GM21825 (cell line): Measurements from ENCODE around the gene CYP2F1.
"Not testable (repeated sequence)": the region's sequence is repeated elsewhere in the genome, so short reads cannot be mapped to it uniquely, and the experiment has no call there.

ENCODE experiments used
- ATAC-seq: cut with Tn5 transposase; IDR thresholded peaks from one replicate; pipeline ENCODE4 v1.9.1; 2021; ENCODE audit warnings: mild to moderate bottlenecking, moderate library complexity; ENCODE audit not compliant: unreplicated experiment

CYP2F1 gene

GRCh38 chr19:41126765-41127203, 12.6 kb downstream of the CYP2F1 start:
- not testable (repeated sequence) for ATAC-seq

- ATAC-seq, result not testable (repeated sequence)
These were observed 13.1 kb downstream of the CYP2F1 start for GRCh38 chr19:41127362-41127761.

GRCh38 chr19:41127801-41128300, 13.6 kb downstream of the CYP2F1 start:
- ATAC-seq, result not testable (repeated sequence)

- no peak for ATAC-seq
These were observed 14.5 kb downstream of the CYP2F1 start for GRCh38 chr19:41128692-41129091.

- ATAC-seq, result no peak
These were observed 17.0 kb downstream of the CYP2F1 start for GRCh38 chr19:41131186-41131585.

- ATAC-seq, result no peak
These were observed 19.0 kb downstream of the CYP2F1 start for GRCh38 chr19:41133260-41133659.

- ATAC-seq, result no peak
These were observed 20.4 kb downstream of the CYP2F1 start for GRCh38 chr19:41134616-41135015.

GRCh38 chr19:41135390-41136384, 21.5 kb downstream of the CYP2F1 start:
- not testable (repeated sequence) for ATAC-seq

- no peak for ATAC-seq
These were observed 22.6 kb downstream of the CYP2F1 start for GRCh38 chr19:41136636-41137455.

- ATAC-seq, result no peak
These were observed 30.2 kb downstream of the CYP2F1 start for GRCh38 chr19:41144403-41144802.

- no peak for ATAC-seq
These were observed 35.6 kb downstream of the CYP2F1 start for GRCh38 chr19:41149831-41150230.

GRCh38 chr19:41150986-41151385, 36.8 kb downstream of the CYP2F1 start:
- ATAC-seq, result not testable (repeated sequence)

- ATAC-seq, result no peak
These were observed 39.8 kb downstream of the CYP2F1 start for GRCh38 chr19:41154060-41154459.

GRCh38 chr19:41156207-41156606, 42.0 kb downstream of the CYP2F1 start:
- no peak for ATAC-seq

GRCh38 chr19:41159881-41160280, 45.6 kb downstream of the CYP2F1 start:
- ATAC-seq, result no peak

GRCh38 chr19:41161903-41162302, 47.7 kb downstream of the CYP2F1 start:
- no peak for ATAC-seq

- ATAC-seq, result no peak
These were observed 52.9 kb downstream of the CYP2F1 start for GRCh38 chr19:41166944-41167804.

- no peak for ATAC-seq
These were observed 58.3 kb downstream of the CYP2F1 start for GRCh38 chr19:41172297-41173164.

- ATAC-seq, result no peak
These were observed 60.2 kb downstream of the CYP2F1 start for GRCh38 chr19:41174297-41174928.
